SU-DHL-6 (cell line): ENCODE data around the gene PRKAR1B.

ENCODE experiments used
- H2AFZ ChIP-seq: fragments of 200-600 bp; sonication (generic); 2 replicates; pipeline ENCODE4 v1.6.1; 2014; ENCODE audit warnings: low read depth, mild to moderate bottlenecking, moderate library complexity, mixed read lengths, antibody characterized with exemption, low read length; ENCODE audit not compliant: severe bottlenecking
- H3F3A ChIP-seq: fragments of 200-600 bp; shearing (Covaris generic); 2 replicates; pipeline ENCODE4 v1.6.0; 2016; ENCODE audit warnings: antibody characterized with exemption, mild to moderate bottlenecking; ENCODE audit not compliant: insufficient read depth
- H3K27ac ChIP-seq: fragments of 200-600 bp; sonication (generic); 2 replicates; pipeline ENCODE4 v1.5.1; 2016; ENCODE audit warnings: low read depth, mild to moderate bottlenecking, low read length, moderate library complexity, mixed read lengths
- H3K27me3 ChIP-seq: fragments of 200-600 bp; sonication (generic), shearing (Covaris generic); 2 replicates; pipeline ENCODE4 v1.6.0; 2014; ENCODE audit warnings: mild to moderate bottlenecking, low read length
- H3K36me3 ChIP-seq: fragments of 200-600 bp; sonication (generic); 2 replicates; pipeline ENCODE4 v1.6.1; 2014; ENCODE audit warnings: mild to moderate bottlenecking, low read length, mixed read lengths
- H3K4me2 ChIP-seq: fragments of 300-600, 200-600 bp; shearing (Covaris generic), sonication (generic); 2 replicates; pipeline ENCODE4 v1.6.0; 2014; ENCODE audit warnings: low read length, low read depth, mild to moderate bottlenecking; ENCODE audit not compliant: poor library complexity, severe bottlenecking
- H3K4me3 ChIP-seq: fragments of 200-600 bp; sonication (generic); 2 replicates; pipeline ENCODE4 v1.5.1; 2014; ENCODE audit warnings: antibody characterized with exemption, low read length, mild to moderate bottlenecking, mixed read lengths; ENCODE audit not compliant: insufficient read depth, poor library complexity, severe bottlenecking
- H3K79me2 ChIP-seq: fragments of 200-600 bp; sonication (generic); 2 replicates; pipeline ENCODE4 v1.6.1; 2014; ENCODE audit warnings: mild to moderate bottlenecking, low read length, moderate library complexity; ENCODE audit not compliant: insufficient read depth
- H3K9ac ChIP-seq: fragments of 200-600 bp; sonication (generic); 2 replicates; pipeline ENCODE4 v1.7.0; 2014; ENCODE audit warnings: mild to moderate bottlenecking, low read length
- H3K9me2 ChIP-seq: fragments of 200-600 bp; sonication (generic); replicated peaks from 2 replicates; pipeline ENCODE4 v1.6.1; 2014; ENCODE audit warnings: low read length; ENCODE audit not compliant: insufficient read depth
- H3K9me3 ChIP-seq: fragments of 200-600 bp; sonication (generic); 2 replicates; pipeline ENCODE4 v1.6.1; 2014; ENCODE audit warnings: low read length, mixed read lengths; ENCODE audit not compliant: insufficient read depth
- H4K20me1 ChIP-seq: fragments of 200-600 bp; sonication (generic); 2 replicates; pipeline ENCODE4 v1.6.1; 2014; ENCODE audit warnings: low read depth, mild to moderate bottlenecking, antibody characterized with exemption, low read length, moderate library complexity, mixed read lengths
- EZH2phosphoT487 ChIP-seq: fragments of 200-600 bp; sonication (generic), shearing (Covaris generic); conservative IDR thresholded peaks from 2 replicates; pipeline ENCODE4 v1.6.1; 2018; ENCODE audit warnings: mild to moderate bottlenecking, antibody characterized with exemption, low read length, moderate library complexity, mixed read lengths
- TF ChIP-seq, protein P1 (sequence below): fragments of 200-600 bp; sonication (generic); IDR thresholded peaks from one replicate; pipeline ENCODE4 v1.5.1; 2017; ENCODE audit warnings: antibody characterized with exemption, mild to moderate bottlenecking, low read length, moderate library complexity; ENCODE audit not compliant: insufficient read depth, poor library complexity, severe bottlenecking

Gene PRKAR1B

DNA sequence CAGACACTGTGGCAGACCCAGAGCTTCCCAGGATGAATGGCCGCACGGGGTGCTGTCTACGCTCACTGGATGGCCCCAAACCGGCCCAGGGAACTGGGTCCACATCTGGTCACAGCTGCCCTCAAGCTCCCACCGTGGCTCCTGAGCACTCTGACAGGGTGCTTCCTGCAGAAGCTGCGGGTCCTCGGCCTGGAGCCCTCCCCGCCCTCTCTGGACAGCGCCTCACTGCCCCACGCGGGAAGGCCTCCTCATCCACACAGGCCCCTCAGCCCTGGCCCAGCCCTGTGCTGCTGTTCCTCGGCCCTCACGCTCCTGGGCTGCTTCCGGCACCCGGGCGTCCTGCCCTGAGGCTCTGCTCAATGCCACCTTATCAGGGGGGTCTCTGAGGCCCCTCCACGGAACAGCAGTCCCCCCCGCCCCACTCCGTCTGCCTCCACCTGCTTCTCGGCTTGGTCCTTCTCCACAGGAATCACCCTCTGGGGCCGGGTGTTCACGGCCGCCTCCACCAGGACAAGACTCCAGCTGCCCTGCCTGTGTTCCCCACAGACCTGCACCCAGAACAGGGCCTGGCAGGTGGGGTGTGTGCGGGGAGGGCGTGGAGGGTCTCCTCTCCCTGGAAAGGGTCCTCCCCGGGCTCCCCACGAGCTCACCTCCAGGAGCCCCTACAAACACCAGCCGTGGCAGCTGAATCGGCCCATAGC lies 132.0 kb downstream of the PRKAR1B start:
- no peaks in the 10 kb centered on the region for H4K20me1 ChIP-seq
- TF ChIP-seq, protein P1, sequence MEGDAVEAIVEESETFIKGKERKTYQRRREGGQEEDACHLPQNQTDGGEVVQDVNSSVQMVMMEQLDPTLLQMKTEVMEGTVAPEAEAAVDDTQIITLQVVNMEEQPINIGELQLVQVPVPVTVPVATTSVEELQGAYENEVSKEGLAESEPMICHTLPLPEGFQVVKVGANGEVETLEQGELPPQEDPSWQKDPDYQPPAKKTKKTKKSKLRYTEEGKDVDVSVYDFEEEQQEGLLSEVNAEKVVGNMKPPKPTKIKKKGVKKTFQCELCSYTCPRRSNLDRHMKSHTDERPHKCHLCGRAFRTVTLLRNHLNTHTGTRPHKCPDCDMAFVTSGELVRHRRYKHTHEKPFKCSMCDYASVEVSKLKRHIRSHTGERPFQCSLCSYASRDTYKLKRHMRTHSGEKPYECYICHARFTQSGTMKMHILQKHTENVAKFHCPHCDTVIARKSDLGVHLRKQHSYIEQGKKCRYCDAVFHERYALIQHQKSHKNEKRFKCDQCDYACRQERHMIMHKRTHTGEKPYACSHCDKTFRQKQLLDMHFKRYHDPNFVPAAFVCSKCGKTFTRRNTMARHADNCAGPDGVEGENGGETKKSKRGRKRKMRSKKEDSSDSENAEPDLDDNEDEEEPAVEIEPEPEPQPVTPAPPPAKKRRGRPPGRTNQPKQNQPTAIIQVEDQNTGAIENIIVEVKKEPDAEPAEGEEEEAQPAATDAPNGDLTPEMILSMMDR, result no peak
- no peak for TF ChIP-seq EZH2phosphoT487
- no peaks in the 10 kb centered on the region for H3K9me2 ChIP-seq
- H3K9ac ChIP-seq, result no peak overlapping the region
- no peaks in the 10 kb centered on the region for H3F3A ChIP-seq
- H2AFZ ChIP-seq, result no peak overlapping the region
- no peak overlapping the region for H3K4me2 ChIP-seq
- H3K36me3 ChIP-seq, result no peaks in the 10 kb centered on the region
- no peak overlapping the region for H3K4me3 ChIP-seq
- no peaks in the 10 kb centered on the region for H3K27me3 ChIP-seq
- H3K27ac ChIP-seq, result no peak overlapping the region
- H3K79me2 ChIP-seq, result no peaks in the 10 kb centered on the region
- no peaks in the 10 kb centered on the region for H3K9me3 ChIP-seq

DNA sequence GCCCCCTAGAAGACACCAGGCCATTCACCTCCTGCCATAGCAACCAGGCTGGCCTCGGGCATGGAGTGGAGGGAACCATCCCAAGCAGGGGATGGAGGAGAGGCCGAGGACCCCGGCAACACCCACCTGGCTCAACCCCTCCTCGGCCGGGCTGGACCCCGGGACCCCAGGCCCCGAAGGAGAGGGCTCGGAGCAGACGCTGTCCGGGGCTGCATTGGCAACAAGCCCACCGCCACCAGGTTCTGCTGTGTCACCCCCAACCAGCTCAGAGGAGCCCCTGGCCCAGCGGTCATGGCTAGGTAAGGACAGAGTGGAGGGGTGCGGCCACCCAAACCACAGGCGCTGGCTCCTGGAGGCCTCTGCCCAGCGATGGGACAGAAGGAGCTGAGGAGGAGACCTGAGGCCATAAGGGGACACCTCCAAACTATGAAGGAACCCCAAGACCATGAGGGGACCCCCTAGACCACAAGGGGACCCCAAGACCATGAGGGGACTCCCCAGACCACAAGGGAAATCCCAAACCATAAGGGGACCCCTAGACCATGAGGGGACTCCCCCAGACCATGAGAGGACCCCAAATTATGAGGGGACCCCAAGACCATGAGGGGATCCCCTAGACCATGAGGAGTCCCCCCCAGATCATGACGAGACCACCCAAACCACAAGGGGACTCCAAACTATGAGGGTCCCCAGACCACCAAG lies 132.7 kb downstream of the PRKAR1B start:
- TF ChIP-seq, protein P1, result no peak
- TF ChIP-seq EZH2phosphoT487, result no peak
- H4K20me1 ChIP-seq, result no peaks in the 10 kb centered on the region
- H3K27me3 ChIP-seq, result no peaks in the 10 kb centered on the region
- no peaks in the 10 kb centered on the region for H3K9me2 ChIP-seq
- H3K4me3 ChIP-seq, result no peak overlapping the region
- H3K9ac ChIP-seq, result no peak overlapping the region
- H3K4me2 ChIP-seq, result no peak overlapping the region
- no peak overlapping the region for H2AFZ ChIP-seq
- no peaks in the 10 kb centered on the region for H3K9me3 ChIP-seq
- no peaks in the 10 kb centered on the region for H3K36me3 ChIP-seq
- no peak overlapping the region for H3K27ac ChIP-seq
- H3F3A ChIP-seq, result no peaks in the 10 kb centered on the region
- no peaks in the 10 kb centered on the region for H3K79me2 ChIP-seq

- H3K4me3 ChIP-seq, result no peak overlapping the region
- H4K20me1 ChIP-seq, result no peaks in the 10 kb centered on the region
- no peaks in the 10 kb centered on the region for H3K79me2 ChIP-seq
- no peak overlapping the region for H3K4me2 ChIP-seq
- no peaks in the 10 kb centered on the region; the same call in 1 of the 2 replicates for H3K36me3 ChIP-seq
- H3F3A ChIP-seq, result no peaks in the 10 kb centered on the region
- no peak overlapping the region for H3K27ac ChIP-seq
- TF ChIP-seq, protein P1, result no peak
- no peak for TF ChIP-seq EZH2phosphoT487
- H3K9ac ChIP-seq, result no peak overlapping the region
- no peaks in the 10 kb centered on the region for H3K27me3 ChIP-seq
- no peak overlapping the region for H2AFZ ChIP-seq
- H3K9me3 ChIP-seq, result no peaks in the 10 kb centered on the region
- H3K9me2 ChIP-seq, result no peaks in the 10 kb centered on the region
Measured at GRCh38 chr7:593324-594115, 133.6 kb downstream of the PRKAR1B start.
